ENCODE results near the gene CNTN5.

Gene CNTN5

DNA sequence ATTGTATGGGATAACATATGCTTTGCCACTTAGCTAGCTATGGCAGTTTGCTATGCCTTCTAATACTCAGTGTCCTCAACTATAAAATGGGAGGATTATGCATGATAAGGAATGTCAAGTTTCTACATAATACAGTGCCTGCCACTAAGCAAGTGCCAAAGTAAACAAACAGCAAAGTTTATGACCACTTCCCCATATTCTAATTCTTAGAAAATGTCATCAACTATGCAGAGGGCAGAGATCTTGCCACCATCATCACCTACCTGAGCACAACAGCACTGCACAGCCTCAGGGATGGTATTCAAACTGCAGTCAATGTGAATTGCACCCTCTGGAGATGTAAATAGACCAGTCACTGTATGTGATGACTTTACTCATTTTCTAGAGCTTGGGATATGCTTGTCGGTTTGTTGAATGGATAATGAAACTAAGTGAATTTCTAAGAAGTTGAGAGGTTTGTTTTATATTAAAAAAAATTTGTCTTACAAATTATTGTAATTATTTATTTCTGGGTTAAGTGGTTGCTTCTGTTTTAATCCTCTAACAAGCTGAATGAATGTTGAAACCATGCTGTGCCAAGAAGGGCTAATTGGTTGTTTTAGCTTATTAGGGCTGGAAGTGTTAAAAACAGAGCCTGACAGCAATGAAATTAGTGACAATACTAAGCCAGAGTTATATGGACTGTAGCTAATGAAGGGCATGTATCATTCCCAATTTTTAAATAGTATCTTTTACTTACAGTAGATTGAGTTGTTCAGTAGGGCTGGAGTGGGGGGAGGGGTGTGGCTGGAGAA, 398.4 kb downstream of the CNTN5 start:
- no peak for DNase-seq

DNA sequence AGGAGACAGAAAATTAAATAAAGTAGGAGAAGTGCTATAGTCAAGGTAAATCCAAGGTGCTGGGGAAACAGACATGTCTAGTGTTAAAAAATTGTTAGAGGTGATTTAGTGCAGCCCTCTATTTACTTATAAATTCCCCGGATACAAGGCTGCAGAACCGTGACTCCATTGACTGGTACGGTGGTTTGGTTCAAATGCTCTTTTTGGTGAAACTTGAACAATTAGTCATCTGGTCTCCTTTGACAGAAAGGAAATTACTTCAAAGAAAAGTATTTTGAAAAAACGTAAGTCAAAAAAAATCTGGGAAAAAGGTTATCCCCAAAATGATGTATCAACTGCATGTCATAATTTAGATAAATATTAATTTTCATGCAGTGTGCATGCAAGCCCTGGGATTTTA, 399.2 kb downstream of the CNTN5 start:
- DNase-seq: no peak

DNA sequence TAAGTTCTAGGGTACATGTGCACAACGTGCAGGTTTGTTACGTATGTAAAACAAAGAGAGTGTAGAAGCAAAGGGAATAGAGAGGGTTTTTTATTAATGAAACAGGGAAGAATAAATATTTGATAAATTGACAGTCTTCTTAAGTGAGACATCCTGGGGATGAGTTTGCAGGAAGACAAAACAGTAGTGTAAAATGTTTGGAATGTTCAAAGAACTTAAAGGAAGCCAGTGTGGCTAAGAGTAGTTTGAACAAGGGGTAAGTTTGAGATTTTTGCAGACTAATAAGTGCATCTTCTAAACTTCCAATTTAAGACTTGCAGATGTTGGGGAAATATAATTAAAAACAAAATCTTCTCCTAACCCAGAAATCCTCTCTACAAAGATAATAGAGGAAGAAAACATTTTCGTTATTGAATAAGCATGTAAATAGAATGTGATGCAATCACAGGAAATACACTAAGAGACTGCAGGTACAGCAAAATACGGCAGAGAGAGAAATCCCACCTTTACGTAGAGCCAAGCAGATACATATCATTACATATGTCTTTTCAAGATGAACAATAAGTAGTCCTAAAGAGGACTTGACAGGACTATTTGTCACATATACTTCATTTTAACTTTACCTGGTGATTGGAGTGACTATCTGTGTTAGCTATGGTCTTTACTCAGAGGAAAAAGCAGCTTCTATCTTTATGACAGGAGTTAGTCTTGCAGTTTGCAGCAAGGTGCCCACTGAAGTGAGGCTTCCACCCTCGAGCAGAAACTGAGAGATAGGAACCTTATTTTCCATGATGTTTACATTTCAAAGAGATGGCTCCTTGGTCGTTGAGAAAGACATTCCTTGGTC, 402.1 kb downstream of the CNTN5 start:
- DNase-seq: no peak

DNA sequence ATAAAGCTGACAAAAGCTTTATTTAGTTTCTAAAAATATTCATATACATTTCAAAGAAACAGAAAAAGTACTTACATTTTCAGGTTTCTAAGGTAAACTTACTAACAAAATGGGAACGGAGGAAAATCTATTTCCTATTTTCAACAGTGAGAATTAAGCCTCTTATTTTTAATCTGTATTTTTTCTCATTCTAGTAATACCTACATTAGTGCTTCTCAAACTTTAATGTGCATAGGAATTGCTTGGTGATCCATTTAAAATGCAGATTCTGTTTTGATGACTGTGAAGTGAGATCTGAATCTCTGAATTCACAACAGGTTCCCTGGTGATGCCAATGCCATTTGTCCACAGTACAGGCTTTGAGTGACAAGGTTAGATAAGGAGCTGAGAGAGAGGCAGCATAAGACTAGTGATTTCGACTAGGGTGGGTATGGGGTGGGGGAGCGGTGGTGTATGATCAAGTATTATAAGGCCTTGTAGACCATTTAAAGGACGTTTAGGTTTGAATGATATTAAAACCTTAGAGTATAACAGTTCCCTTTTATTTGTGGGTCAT, 402.8 kb downstream of the CNTN5 start:
- DNase-seq: no peak

DNA sequence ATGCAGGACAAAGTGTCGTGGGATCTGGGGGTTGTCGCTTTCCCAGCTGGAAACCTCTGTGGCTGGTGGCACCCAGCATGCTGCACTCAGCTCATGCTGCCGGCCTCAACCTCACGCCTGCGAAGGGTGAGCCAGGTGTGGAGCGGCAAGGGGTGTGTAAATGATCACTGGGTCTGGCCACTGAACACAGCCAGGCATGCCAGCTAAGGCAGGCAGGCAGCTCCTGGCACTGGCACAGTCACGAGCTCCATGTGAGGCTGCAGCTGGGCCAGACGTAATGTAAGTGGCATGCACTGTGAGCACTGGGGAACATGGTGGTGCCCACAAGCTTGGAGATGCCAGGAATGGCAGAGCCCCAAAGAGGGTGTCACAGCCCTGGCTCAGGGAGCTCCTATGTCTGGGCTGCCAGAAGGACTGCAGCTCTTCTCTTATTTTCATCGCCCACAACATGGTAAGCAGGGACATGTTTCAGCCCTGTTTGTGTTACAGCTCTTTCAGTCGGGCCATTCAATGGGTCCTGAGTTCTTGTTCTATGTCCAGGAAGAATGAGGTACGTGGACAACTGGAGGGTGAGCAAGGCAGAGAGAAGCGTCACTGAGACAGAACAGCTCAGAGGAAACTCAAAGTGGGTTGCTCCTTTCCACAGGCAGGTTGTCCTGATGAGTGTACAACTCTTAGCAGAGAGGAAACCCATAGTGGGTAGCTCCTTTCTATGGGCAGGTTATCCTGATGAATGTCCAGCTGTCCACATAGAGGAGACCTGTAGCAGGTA, 403.8 kb downstream of the CNTN5 start:
- no peak for DNase-seq

DNA sequence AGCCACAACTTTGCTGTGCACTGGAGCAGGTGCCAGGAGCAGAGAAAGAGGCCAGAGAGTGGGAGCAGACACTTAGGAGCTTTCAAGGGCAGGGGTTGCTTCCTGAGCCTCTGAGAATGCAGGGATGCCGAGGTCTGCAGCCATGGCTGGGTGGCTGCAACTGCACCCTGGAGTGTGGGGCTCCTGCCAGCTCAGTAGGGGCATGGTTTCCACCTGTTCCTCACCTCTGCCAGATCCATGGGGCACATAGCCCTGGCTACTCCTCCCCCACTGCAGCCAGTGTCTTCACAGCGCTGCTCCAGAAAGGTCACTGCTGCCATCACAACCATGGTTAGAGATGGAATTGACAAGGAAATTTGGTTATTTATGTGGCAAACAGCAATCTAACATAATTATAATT, 404.8 kb downstream of the CNTN5 start:
- DNase-seq: no peak

DNA sequence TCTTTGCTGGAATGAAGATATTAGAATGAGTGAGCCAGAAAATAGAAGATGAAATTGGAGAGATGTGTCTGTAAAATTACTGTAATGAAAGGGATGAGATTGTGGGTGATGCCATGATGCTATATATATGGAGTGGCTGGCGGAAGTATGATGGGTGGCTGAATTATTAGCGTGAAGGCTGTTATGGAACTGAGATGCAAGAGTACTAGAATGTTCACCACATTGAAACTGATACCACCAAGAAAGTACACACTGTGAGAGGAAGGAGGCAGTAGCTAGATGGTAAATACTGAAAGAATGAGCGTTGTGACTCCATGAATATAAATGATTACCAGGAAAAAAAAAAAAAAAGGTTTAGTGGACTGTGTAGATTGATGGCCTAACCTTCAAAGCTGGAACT, 411.9 kb downstream of the CNTN5 start:
- DNase-seq: no peak

DNA sequence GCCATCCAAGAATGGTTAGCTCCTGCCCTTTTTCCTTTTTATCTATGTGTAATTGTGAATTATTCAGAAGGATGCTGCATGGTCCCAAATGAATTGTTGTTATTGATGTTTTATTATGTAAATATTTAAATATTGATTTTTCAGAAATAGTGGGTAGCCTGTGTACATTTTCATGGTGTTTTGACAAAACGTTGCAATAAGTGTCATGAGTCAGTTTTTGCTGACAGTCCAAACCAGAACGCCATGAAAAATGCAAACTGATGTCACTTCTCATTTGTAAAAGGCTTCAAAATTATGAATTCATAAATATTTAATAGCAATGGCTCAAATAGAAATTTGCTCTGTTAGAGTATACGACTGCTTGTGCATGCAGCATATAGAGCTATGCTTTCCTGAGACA, 422.5 kb downstream of the CNTN5 start:
- DNase-seq: no peak

DNA sequence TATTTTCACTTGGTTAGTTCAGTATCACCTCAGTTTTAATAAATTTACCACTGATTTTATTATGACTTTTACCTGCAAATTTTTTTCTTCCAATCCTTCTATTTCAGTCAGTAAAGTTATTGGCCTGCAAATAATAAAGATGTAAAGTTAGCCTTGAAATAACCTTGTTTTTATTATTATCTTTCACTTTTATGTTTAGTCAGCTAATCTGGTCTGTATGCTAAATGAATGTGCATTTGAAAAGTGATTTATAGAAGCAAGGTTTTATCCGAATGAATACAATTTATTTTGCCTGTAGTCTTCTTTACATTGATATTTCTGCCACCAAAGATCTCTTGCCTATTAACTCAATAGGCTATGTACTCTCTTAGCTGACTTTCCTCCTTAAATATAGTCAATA, 425.7 kb downstream of the CNTN5 start:
- DNase-seq: no peak

DNA sequence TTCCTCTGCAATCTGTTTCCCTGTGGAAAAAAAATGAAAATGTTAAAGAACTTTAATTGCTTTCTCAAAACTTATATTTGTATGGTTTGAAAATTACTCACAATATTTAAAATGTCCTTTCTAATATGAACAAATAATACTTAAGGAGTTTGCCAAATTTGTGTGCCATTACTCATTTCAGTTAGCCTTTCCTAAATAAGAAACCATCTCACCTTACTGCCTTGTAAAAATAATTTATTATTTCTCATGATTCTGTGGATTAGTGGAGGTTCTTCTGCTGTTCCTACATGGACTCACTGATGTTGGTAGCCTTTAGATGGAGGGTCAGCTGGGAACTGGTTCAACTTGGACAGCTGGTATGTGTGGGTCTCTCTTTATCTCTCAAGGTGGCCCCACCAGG, 428.6 kb downstream of the CNTN5 start:
- no peak for DNase-seq

DNA sequence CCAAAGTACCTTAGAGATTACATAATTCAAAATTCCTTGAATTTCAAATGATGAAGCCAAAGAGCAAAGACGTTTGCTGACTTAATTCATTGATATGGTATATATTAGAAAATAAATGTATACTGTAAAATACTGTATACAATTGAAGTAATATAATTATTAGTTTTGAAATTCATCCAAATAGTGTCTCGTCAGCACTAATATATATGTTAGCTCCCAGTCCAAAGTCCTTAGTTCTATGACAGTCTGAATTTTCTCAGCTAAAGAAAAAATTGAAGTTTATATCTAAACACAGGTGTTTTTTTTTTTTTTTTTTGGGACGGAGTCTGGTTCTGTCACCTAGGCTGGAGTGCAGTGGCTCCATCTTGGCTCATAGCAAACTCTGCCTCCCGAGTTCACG, 431.3 kb downstream of the CNTN5 start:
- no peak for DNase-seq

DNA sequence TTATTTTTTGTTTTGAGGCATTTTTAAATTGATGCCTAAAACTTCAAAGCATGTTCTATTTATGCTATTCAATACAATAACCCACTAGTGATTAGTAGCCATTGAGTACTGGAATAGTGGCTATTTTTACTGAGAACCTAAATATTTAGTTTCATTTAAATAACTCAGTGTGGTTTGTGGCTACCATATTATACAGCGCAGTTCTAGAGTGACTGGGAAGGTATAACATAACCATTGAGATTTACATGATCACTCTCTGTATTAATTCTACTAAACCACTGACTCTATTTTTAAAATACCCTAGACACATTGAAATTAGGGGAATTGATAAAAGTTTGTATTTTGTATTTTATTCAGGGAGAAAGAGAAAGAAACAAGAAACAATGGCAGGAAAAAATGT, 441.2 kb downstream of the CNTN5 start:
- no peak for DNase-seq

DNA sequence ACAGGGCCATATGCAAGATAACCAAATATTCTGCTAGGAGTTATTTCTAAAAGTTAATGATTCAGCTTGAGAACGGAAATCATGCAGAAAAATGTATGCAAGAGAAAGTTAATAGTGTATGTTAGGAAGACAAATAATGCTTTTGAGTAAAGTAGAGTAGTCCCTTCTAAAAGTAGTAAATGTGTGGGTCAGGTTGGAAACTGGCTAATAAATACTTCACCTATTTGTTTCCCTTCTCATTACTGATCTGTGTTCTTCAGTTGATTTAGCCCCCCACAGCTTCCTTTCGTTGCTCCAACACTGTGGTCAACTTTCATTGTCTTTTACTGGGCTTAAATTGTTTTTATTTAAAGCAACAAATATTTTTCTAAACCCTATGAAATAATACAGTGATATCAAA, 444.2 kb downstream of the CNTN5 start:
- no peak for DNase-seq

DNA sequence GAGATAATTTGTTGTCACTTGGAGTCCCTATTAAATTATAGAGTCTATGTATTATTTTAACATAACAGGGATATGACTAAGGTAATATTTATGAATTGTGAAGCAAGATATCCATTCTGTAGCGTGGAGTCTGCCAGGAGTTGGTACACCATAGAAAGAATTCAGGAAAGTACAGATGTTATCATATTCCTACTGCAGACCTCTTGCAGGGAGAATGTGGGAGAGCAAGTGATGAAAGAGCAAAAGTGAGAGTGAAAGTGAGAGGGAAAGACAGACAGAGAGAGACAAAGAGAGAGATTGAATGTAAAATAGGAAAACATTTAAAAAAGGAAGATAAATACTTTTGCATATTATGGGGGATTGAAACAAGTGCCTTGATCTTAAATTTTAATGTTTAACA, 468.8 kb downstream of the CNTN5 start:
- no peak for DNase-seq

DNA sequence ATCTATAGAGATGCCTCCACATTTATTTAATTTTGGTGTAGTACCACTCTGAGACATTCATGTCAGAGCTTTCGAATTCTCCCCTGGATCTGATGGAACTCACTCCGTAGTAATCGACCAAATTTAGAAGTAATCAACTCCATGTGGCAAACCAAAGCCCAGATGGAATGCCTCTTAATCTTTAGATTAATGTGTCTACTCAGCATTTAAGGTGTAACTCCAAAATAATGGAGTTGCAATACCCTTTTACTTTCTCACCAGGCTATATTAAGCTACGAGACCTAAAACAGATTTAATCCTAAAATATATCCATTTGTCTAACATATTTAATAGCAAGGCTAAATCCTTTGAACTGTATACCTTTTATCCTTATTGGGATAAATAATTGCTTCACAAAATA, 473.3 kb downstream of the CNTN5 start:
- no peak for DNase-seq

DNA sequence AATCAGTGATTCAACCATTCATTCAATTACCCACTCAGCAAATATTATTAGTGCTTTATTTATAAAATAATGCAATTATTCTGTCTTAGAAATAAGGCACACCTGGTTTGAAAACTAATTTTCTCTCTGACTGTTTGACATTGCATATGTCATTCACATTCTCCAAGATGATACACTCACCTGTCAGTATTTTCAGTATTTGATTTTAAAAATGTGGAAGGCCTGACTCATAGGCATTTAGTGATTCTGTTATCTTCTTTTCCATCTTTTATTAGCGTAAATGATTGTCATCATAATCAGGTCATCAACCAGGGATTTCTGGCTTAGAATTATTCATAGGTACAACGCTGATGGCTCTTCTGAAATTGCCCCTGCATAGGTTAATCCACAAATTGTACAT, 480.9 kb downstream of the CNTN5 start:
- DNase-seq: no peak

DNA sequence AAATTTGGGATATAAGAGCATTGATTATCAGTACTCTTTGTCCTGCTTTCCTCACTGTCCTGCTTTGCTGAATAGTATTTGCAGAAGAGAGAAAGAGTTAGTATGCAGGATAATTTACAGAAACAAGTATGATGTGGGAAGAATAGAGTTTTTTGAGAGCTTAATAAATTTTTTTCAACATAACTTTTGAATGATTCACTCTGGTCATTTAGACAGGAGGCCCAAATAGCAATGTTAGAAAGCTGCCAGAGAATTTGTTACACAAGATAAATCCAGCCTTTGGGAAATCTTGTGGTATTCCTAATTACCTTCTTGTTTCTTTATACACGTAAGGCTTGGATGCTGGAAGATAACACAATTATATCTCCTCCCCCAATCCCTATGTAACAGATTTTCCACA, 484.6 kb downstream of the CNTN5 start:
- no peak for DNase-seq

DNA sequence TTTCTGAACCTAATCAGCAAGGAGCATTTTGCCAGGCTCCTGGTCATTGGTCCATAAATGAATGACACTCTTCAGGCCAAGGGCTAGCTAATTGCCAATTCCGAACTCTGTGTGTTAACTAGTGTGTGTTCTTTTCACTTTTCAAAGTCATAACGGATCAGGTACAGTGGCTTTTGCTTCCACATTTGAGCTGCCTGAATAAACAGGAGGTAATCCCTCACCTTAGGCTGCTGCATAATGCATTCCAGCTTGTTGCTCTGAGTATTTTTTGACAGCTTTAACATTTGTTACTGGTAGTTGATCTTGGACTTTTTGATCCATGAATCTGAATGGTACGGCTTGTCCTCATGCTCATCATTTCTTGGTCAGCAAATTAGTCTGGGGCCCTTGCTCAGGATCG, 485.1 kb downstream of the CNTN5 start:
- no peak for DNase-seq

DNA sequence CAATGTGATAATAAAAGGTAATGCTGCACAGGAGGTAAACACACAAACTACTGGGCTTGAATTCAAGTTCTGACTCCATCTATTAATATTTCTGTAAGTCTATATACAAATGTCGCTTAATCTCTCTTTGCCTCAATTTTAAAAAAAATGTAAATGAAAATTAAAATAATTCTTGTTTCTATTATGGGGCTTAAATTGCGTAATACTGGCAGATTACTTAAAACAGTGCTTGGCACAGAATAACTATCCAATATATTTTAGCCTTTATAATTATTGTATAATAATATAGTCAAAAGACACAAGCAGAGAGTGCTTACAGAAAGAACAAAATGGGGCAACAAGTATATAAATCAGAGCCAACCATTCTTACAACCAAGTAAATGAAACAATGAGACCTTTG, 489.1 kb downstream of the CNTN5 start:
- no peak for DNase-seq

DNA sequence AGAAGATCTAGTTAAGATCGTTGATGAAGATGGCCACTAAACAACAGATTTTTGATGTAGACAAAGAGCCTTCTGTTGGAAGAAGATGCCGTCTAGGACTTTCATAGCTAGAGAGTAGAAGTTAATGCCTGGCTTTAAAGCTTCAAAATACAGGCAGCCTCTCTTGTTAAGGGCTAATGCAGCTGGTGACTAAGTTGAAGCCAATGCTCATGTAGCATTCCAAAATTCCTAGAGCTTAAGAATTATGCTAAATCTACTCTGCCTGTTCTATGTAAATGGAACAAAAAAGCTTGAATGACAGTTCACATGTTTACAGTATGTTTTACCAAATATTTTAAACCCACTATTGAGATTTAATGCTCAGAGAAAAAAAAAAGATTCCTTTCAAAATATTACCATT, 492.6 kb downstream of the CNTN5 start:
- DNase-seq: no peak

DNA sequence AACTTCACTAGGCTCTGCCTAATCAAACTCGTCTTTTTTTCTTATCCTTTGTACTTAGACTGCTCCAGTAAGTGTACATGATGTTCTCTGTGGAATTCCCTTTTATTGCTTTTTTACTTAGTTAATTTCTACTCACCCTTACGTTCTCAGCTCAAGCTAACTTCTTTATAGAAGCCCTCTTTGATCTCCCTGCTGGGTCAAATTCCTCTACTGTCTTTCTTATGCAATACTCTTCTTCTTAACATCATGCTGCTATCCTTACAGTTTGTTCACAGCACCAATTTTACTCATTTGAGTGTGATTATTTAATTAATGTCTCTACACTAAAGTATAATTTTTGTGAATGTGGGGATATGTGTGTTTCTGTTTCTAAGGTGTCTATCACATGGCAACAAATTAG, 498.3 kb downstream of the CNTN5 start:
- DNase-seq: no peak

DNA sequence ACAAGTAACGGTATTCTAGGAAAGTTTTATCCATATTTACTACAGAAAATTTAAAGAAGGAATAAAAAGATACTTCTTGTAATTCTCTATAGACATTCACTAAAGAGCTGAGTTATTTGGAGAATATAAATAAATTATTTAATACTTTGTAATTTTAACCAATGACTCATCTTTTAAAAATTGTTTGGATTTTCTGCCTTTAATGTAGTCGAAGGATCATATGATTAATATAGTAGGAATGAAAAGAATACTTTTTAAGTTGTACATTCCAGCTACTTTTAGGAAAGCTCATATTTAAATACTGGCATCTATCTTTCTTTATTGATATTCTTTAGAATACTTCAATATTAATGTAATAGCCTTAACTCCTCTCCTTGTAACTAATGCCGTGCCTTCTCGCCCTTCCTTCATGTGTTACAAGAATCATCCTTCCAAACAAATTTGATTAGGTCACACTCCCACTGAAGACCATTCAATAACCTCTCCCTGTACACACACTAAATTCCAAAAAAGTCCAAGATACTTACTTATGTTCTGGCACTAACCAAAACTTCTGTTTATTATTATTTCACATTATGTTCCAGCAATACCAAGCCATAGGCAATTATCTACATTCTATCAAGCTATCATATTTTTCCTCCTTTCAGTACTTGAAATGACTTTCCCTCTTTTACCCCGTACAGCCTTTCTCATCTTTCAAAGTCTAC, 501.9 kb downstream of the CNTN5 start:
- DNase-seq: no peak

DNA sequence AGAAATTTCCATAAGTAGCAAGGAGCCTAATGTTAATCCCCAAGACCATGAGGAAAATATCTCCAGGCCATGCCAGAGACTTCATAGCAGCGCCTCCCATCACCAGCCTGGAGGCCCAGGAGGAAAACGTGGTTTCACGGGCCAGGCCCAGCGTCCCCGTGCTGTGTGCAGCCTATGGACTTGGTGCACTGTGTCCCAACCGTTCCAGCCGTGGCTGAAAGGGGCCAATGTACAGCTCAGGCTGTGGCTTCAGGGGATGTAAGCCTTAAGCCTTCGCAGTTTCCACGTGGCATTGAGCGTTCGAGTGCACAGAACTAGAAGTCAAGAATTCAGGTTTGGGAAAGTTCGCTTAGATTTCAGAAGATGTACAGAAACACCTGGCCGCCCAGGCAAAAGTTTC, 510.7 kb downstream of the CNTN5 start:
- no peak for DNase-seq
